Activated CD4-positive, alpha-beta T cell treated with anti-CD3 and anti-CD28 coated beads, Interleukin-2, amount 50 U/mL, for 24 hours (primary cell): ENCODE data around the gene HNRNPH2.
A peak's percentile ranks its signal among the peaks of the same experiment; 100 is the strongest.

Experiments used
- DNase-seq, 2 donors: peaks; one replicate each; pipeline ENCODE4 v3.0.0-alpha.2; 2020; ENCODE audit warnings: low read depth in 1 of 2, low spot score in 1 of 2

HNRNPH2 gene

GRCh38 chrX:101394372-101394771 lies 13.7 kb upstream of the HNRNPH2 start:
- DNase-seq, result no peak

GRCh38 chrX:101395789-101396188 lies 12.2 kb upstream of the HNRNPH2 start:
- DNase-seq, result no peak

- no peak for DNase-seq
These were observed 10.2 kb upstream of the HNRNPH2 start for GRCh38 chrX:101397779-101398178.

GRCh38 chrX:101398694-101399093 lies 9.3 kb upstream of the HNRNPH2 start:
- no peak for DNase-seq

- no peak for DNase-seq
These were observed 8.2 kb upstream of the HNRNPH2 start for GRCh38 chrX:101399825-101400224.

- DNase-seq, result no peak
These were observed 765 bp upstream of the HNRNPH2 start for GRCh38 chrX:101407167-101407747.

- no peak for DNase-seq
These were observed 465 bp downstream of the HNRNPH2 start for GRCh38 chrX:101408532-101408841.

- DNase-seq, result no peak
These were observed 1.0 kb downstream of the HNRNPH2 start for GRCh38 chrX:101409043-101409442.

GRCh38 chrX:101410461-101410860 lies 2.4 kb downstream of the HNRNPH2 start:
- DNase-seq, result no peak

GRCh38 chrX:101411984-101412383 lies 4.0 kb downstream of the HNRNPH2 start:
- DNase-seq, result no peak

- peak in 1 of 2 donors; percentile 49 for DNase-seq
These were observed 7.4 kb downstream of the HNRNPH2 start for GRCh38 chrX:101415180-101416145.

- DNase-seq, result no peak
These were observed 8.7 kb downstream of the HNRNPH2 start for GRCh38 chrX:101416691-101417090.

- DNase-seq, result no peak
These were observed 9.2 kb downstream of the HNRNPH2 start for GRCh38 chrX:101417190-101417589.

GRCh38 chrX:101417981-101418841 lies 10.2 kb downstream of the HNRNPH2 start:
- DNase-seq, result no peak

- DNase-seq, result no peak
These were observed 11.5 kb downstream of the HNRNPH2 start for GRCh38 chrX:101419489-101419888.

GRCh38 chrX:101427954-101428353 lies 19.9 kb downstream of the HNRNPH2 start:
- no peak for DNase-seq

GRCh38 chrX:101429934-101430333 lies 21.9 kb downstream of the HNRNPH2 start:
- no peak for DNase-seq

- DNase-seq, result no peak
These were observed 22.5 kb downstream of the HNRNPH2 start for GRCh38 chrX:101430457-101431078.

- DNase-seq, result no peak
These were observed 34.1 kb downstream of the HNRNPH2 start for GRCh38 chrX:101442085-101442484.

GRCh38 chrX:101449279-101449678 lies 41.3 kb downstream of the HNRNPH2 start:
- DNase-seq, result no peak

- no peak for DNase-seq
These were observed 42.1 kb downstream of the HNRNPH2 start for GRCh38 chrX:101450085-101450484.
